ENCODE data around the gene DNAH17.

The DNAH17 gene

GRCh38 chr17:78493853-78494695 lies 83.1 kb downstream of the DNAH17 start:
- no peak for DNase-seq

- no peak for DNase-seq
Measured at GRCh38 chr17:78493450-78493849, 83.7 kb downstream of the DNAH17 start.

- DNase-seq, result no peak
Measured at GRCh38 chr17:78492116-78492799, 84.9 kb downstream of the DNAH17 start.

DNA sequence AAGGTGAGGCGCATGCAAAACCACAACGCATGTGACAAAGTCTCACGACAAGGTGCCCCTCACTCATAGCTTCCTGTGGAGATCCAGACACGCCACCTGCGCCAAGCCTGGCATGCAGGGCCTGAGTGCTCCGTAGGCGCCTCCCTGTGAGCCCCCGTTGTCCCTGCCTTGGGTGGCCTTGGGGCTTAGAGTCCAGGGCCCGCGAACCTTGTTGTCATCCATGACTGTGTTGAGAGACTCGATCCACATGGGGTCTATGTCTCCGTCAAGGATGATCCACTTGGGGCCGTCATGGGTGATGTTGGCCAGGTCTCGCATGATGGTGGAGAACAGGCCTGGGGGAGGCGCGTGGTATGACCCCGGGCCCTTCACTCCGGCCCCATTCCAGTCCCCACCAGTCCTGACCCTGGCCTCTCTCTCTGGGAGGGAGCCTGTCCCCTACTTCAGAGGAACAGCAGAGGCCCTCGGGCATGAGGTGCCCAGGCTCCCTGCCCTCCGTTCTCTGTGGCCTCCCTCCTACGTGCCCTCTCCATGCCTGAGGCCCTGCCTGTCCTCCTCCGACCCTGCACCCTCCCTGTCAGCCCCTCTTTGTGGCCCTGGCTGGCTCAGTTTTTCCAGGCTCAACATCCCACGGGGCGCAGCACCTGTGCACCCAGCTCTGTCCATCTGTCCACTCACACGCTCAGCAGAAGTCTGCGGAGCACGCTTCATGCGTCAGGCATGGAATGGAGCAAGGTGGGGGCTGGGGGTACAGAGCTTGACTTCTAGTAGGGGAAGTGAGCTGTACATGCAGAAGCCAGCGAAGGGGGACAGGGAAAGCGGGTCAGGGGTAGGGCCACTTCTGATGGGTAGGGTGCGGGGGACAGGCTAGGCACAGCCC lies 85.7 kb downstream of the DNAH17 start:
- DNase-seq, result no peak

DNA sequence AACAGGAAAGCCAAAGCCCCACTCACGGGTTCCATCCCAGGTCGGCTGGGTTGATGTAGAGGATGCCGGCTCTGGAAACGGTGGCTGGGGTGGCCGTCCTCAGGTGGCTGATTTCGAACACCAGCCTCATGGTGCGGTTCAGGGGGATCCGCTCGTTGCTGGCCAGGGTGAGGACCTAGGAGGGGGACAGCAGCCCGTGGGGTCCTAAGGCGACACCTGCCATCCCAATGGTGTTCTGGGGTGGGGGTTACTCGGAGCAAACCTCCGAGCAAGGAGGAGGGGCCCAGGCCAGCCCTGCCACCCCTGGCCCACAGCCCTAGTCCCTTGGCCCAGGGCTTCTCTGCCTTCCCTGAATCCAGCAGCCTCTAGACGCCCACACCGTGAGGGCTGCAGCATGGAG lies 86.5 kb downstream of the DNAH17 start:
- DNase-seq, result no peak

DNA sequence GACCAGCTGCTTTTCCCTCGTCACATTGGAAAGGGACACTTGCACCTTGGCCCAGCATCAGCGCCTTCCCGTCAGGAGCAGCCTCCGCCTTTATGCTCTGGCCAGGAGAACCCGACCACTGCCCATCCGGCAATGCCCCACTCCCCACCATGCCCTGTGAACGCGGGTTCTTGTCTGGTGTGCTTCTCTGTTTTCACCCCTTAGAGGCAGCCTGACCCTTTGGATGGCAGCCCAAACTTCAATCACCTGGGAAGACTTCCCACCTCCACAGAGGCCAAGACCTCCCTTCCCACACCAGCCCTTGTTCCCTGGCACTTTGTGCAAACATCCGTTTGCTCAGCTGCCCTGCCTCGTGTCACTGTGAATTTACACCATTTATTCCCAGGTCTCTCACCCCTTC lies 87.0 kb downstream of the DNAH17 start:
- DNase-seq, result no peak

DNA sequence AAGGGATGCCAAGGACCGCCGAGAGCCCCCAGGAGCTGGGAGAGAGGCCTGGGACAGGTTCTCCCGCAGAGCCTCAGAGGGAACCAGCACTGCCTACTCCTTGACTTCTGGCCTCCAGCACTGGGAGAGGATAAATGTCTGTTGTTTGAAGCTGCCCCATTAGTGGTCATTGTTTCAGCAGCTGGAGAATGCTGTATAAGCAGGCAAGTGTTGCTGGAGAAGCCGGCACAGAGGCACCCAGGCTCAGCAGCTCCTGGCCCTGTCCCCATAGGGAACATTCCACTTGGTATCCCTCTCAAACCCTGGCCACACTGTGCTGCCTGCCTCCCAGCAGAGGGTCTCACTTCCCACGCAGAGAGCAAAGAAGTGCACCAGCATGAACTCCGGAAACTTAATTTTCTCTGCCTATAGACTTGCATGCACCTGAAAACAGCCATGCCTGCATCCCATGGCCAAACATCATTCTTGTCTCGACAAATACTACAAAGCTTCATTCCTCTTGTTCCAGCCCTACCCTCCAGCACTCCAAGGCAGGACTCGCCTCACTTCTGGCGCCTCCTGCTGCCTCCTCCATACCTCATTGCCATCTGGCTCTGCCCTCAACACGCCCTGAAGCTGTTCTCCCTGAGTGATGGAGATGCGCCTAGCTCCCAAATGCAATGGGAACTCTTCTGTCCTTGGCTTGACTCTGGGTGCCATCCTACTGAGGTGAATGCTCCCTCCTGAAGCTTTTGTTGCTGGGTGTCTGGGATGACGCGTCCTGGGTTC lies 88.1 kb downstream of the DNAH17 start:
- no peak for DNase-seq

- no peak for DNase-seq
Measured at GRCh38 chr17:78488156-78488555, 89.0 kb downstream of the DNAH17 start.

DNA sequence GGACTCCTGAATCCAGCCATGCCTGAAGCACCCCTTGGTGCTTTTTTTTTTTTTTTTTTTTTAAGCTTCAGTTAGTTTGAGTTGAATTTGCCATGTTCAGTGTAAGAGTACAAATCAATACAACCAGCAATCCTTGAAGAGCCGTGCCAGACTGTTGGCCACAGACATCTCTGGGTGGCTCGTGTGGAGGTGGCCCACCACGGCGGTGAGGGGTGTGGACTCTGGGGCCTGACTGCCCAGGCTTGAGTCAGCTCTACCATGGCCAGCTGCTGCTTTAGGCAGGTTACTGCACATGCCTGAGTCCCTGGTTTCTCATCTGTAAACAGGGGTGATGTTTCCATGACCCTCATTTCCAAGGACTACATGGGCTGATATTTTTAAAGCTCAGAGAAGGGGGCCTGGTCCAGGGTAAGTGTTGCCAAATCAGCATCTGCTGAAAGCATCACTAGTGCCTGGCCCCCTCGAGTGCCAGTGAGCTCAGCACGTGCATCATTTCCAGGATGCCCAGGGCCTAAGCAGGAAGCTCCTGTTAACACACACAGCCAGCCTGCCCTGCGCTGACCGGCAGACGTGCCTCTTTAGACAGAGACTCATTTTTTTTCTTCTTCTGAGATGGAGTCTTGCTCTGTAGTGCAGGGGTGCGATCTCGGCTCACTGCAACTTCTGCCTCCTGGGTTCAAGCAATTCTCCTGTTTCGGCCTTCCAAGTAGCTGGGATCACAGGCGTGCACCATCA lies 90.1 kb downstream of the DNAH17 start:
- DNase-seq, result no peak

- DNase-seq, result no peak
Measured at GRCh38 chr17:78486228-78486802, 90.9 kb downstream of the DNAH17 start.

GRCh38 chr17:78485290-78486168 lies 91.7 kb downstream of the DNAH17 start:
- no peak for DNase-seq

DNA sequence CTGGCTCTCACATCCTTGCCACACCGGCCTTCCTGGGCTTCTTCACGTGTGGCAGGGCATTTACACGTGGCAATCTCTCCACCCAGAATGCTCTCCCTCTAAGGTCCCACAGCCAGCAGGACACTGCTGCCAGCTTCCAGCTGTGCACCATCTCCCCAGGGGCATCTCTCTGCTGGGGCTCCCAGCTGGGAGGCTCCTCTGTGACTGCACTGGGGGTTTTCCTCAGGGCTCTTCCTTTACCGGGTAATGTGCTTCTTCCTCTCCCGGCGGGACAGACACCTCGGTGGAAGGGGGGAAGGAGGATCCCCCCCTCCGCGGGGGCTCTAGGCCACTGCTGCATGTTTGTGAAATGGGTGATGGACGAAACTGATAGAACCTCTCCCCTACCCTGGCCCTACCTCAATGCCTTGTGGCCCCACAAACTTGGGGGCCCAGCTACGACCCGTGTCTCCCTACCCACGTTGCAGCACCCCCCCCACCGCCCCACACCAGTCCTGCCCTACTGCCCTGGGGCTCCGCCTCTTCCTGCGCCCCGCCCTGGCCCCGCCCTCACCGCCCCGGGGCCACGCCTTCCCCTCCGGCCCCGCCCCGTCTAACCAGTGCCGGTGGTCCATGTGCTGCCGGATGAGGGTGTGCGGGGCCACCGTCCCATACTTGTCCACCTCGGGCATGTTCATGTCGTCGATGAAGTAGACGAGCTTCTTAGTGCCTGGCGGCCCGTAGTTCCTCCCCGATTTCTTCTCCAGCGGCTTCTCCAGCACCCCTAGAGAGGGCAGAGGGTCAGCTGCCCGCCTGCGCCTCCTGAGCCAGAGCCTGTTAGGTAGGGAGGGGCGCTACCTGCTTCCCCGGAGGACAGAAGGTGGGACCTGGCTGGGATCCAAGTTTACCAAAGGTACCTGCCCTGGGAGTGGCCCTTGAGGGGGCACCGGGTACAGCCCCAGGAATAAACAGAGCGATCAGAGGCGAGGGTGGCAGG lies 92.6 kb downstream of the DNAH17 start:
- DNase-seq, result peak; percentile 48

- no peak for DNase-seq
Measured at GRCh38 chr17:78479369-78479768, 97.8 kb downstream of the DNAH17 start.

DNA sequence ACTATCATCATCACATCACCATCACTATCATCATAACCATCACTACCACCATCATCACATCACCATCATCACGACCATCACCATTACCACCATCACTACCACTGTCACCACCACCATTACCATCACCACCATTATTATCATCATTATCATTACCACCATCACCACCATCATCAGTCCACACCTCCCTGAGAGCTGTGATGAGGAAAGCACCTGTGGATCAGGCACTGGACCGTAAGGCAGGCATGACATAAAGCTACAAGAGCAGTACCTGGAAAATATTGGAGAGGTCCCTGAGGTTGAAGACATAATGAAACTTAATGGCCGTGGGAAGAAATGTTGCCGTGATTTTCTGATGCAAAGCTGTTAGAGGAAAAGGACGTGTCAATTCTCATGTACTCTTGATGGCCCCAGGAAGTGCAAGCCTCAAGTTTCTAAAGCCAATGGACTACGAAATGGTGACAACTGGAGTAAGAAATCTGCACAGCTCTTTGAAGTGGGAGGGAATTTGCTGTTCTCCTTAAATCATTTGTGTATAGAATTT lies 98.4 kb downstream of the DNAH17 start:
- no peak for DNase-seq

DNA sequence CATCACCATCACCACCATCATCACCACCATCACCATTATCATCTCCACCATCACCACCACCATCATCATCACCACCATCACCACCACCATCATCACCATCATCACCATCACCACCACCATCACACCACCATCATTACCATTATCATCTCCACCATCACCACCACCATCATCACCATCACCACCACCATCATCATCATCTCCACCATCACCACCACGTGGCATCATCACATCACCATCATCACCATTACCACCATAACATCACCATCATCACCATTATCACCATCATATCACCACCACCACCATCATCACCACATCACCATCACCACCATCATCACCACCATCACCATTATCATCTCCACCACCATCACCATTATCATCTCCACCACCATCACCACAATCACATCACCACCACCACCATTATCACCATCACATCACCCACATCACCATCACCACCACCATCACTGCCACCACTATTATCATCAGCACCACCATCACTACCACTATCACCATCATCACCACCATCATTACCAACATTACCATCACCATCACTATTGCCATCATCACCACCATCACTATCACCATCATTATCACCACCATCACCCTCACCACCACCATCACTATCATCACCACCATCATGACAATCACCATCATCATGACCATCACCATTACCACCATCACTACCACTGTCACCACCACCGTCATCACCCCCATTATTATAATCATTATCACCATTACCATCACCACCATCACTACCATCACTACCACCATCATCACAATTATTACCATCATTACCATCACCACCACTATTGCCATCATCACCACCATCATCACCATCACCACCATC lies 99.1 kb downstream of the DNAH17 start:
- DNase-seq, result no peak

GRCh38 chr17:78476973-78477372 lies 100.2 kb downstream of the DNAH17 start:
- DNase-seq, result no peak

GRCh38 chr17:78476149-78476548 lies 101.0 kb downstream of the DNAH17 start:
- no peak for DNase-seq

DNA sequence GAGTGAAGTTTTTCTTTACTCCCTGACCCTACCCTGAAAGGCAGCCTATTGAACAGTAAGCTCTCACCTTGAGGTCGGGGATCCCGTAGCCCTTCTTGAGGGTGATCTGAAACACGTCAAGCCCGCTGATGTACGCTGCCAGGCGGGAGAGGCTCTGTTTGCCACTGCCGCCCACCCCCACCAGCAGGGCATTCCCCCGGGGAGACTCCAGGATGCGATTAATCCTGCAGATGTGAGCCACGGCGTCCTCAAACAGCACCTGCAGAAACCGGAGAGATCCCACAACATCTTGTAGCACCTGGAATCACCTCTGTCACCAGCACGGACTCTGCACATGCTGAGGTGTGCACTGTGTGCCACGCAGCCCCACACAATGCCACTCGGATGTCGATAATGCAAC lies 102.0 kb downstream of the DNAH17 start:
- no peak for DNase-seq

Data from hematopoietic multipotent progenitor cell treated with erythropoietin and hydrocortisone succinate and interleukin-3 and kit ligand, for 4 days (in vitro differentiated cells).